ENCODE results near the gene KIF26B.
A peak's percentile ranks its signal among the peaks of the same experiment; 100 is the strongest.

KIF26B gene

DNA sequence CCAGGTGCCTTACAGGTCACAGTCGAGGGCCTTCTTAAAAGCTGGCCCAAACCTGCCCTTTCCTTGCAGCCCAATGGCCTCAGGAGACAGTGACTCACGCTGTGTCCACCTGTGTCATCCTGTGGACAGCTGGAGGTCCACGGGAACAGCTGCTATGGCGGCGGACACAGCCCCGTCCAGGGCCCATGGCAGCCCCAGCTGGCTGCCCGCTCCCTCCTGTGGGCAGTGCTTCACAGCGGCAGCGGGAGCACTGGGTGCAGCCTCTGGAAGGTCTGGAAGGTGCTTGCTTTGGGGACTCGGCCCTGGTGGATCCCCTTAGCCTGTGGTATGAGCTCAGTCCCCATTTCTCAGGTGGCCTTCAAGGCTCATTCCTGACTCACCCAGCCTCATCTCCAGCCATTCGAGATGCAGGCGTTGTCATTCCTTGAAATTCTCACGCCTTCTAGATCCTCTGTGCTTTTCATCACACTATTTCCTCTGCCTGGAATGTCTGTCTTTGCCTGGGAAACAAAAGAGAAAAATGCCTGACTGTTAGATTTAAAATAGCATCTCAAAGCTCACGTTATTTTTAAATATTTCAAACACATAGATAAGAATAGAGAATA lies 86.8 kb downstream of the KIF26B start:
- no peak for DNase-seq (ENCODE audit: low read depth)

DNA sequence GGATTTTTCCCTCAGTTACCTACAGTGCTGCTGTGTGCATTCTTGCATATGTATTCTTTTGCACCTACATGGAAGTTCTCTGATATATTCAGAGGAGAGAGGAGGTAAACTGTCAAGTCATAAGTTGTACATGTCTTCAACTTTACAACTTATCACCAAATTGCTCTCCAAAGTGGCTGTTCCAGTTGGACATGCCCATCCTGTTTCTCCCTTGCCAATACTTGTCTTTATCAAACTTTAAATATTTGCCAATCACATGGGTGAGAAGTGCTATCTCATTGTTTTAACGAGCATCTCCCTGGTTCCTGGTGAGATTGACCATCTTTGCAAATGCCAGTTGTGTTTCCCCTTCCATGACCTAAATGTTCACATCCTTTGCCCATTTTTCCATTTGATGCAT lies 88.2 kb downstream of the KIF26B start:
- no peak for DNase-seq (ENCODE audit: low read depth)

DNA sequence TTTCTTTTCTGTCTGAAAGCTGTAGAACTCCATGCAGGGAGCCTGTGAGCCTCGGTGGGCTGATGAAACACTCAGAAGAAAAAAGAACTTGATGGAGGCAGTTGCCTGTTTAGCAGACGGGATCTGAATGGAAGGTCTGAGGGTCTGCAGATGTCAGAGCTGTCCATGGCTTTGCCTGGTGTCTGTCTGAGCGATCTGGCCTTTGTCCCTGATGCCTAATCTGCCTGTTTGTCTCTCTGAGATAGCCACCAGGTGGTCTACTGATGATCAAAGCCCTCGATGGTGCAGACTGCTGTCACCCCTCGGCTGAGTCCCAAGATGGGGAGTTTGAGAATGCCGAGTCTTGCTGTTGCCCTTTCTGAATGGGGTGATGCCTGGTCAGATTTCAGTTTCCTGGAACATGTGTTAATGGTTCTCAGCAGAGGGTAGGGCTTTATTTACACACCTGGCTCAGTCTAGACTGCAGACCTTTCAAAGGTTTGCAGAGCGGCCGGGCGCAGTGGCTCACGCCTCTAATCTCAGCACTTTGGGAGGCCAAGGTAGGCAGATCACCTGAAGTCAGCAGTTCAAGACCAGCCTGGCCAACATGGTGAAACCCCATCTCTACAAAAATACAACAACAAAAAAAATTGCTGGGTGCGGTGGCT lies 90.4 kb downstream of the KIF26B start:
- no peak for DNase-seq (ENCODE audit: low read depth)

DNA sequence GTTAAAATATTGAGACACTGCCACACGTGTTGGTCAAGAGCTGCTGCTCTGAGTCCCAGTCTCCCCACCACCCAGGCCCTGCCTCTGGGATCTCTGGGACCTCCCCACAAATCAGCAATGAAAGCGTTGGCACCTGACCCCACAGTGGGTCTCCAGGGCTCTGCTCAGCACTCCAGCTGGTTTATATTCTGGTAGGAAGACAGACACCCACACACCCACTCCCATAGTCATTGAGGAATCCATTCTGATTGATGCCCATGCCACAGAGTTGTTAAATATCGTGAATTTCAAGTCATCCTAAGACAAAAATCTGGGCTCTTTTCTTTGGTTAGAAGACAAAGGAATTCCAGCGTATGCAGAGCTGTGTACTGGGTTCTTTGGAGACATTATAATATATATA lies 91.6 kb downstream of the KIF26B start:
- DNase-seq (ENCODE audit: low read depth), result no peak

DNA sequence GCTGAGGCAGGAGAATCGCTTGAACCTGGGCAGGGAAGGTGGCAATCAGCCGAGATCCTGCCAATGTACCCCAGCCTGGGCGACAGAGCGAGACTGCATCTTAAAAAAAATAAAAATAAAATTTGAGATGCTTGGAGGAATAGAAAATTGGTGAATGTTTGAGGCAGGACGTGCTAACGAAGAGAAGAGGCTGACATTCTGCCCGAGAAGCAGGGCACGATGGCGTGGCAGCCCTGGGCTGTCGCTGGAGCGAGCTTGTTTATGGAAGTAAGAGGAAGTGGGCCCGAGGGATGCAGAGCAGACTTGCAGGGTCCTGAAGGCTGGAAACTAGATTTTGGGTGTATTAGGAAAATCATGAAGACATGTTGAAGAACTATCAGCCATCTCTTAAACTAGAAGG lies 92.6 kb downstream of the KIF26B start:
- DNase-seq (ENCODE audit: low read depth), result no peak

DNA sequence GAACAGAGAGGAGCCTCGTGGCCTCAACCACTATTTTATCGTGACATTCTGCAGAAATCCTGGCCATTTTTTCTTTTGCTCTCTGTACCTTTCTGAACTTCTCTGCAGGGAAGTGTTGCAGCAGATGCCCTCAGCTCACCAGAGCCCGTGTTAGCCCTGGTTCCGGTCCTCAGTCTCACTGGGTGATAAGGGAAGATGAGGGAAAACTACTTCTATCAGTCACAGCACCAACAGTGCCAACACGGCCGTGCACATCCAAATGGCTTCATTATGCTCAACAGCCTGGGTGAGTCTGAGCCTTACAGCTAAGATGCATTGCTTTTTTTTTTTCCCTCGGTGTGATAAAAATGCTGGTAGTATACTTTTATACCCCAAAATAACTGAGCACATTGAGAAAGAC lies 93.0 kb downstream of the KIF26B start:
- no peak for DNase-seq (ENCODE audit: low read depth)

DNA sequence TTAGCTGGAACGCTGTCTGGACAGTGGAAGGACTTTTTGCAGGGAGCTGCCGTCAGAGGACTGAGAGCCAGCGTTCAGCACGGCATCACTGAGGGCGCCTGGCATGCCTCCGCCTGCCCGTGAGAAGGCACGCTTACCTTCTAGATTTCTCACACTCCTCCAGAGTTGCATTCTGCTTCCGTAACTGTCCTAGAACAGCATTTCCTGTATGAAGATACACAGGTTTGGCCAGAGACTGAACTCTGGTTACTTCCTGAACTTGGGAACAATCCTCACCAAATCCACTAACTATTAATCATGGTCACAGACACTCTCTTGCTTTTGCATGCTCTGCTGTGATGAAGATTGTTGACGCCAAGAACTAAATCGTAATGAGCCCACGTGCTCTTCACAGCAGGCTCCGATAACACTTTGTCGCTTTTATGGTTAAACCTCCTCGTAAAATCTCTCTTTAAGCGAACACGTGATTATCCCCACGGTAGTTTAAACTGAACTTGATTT lies 93.5 kb downstream of the KIF26B start:
- DNase-seq (ENCODE audit: low read depth), result no peak

DNA sequence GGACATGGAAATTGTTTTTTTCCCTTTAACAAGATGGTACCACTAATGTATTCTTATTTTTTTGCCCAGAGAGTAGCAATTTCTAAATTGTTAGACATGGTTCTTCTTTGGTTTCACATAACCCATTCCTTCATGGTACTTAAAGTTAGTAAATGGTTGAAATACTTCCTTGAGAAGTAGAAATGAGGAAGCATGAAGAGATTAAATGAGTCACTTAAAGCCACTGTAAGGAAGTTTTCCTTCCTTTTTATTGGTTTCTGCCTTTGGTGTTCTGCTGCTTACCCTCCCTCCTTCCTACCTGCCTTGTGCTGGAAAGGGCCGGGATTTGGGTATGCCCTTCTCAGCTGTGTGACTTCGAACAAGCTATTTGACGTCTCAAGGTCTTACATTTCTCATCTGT lies 101.0 kb downstream of the KIF26B start:
- no peak for DNase-seq (ENCODE audit: low read depth)

DNA sequence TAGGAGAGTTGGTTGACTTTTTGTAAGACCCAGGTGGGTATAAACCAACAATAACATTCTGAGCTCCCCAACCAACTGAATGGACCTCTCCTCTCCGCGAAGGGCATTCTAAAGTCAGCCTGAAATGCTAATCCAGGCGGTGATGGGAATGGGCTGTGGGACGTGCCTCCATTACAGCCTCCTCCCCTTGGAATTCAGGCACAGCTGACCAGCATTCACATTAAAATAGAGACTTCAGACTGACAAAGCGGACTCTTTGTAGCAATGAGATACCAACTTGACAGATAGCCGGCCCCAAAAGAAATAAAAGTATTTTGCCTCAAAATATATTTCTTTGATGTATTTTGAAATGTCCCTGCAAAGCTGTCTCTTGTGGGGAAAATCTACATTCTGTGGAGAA lies 101.7 kb downstream of the KIF26B start:
- no peak for DNase-seq (ENCODE audit: low read depth)

DNA sequence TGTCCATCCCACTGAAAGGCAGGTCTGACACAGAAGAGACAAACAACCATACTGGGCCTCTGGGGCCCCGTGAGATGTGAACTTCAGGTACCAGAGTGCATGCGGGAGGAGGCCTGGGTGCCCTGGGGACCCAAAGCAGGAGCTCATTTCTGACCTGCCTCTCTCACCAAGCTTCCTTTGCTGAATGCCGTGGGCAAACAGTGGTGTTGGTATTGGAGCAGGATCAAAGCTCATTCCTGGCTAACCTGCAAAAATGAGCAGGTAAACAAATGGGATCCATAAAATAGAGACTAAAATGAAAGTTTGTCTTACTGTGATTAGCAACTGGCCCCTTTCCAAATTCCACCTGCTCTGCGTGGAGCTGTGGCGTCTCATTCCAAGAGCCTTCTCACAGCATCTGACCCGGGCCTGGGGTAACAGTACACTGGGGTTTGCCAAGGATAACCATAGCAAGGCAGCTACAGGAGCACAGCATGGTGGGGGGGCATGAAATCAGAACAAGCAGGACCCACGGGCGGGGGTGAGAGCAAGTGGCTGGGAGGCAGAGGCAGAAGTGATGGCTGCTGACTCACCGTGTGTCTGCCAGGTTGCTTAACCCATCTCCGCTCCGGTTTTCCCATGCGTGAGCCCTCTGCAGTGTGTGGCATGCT lies 103.6 kb downstream of the KIF26B start:
- no peak for DNase-seq (ENCODE audit: low read depth)

DNA sequence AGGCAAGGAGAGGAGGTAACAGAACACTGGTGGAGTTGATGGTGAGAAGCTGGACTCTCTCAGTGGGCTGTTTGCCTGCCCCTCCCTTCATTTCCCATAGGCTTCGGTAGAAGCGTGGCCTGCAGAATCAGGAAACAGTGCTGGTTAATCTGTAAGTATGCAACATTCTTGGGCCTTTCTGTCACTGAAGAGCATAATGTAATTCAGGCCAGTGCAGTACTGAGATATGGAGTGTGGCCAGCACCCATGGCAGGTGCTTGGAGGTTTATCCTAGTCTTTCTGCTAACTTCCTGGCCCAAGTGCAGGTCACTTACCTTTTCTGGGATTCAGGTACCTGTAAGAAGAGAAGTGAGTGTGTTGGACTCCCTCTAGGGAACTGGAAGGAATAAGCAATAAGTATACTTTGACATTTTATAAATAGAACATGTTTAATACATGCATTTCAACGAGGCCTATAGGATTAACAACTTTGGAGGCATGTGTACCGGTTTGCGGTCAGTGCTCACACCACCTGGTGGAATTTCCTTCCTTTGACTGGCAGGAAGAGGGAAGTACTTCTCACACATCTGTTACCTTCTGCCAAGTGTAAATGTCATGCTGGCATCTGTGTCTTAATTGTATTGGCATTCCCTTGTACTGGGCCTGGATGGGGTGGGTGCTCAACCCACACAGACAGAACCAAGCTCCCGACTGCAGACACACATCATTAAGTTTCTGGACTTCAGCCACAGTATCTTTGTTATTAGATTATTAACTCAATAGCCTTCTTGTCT lies 105.5 kb downstream of the KIF26B start:
- no peak for DNase-seq (ENCODE audit: low read depth)

DNA sequence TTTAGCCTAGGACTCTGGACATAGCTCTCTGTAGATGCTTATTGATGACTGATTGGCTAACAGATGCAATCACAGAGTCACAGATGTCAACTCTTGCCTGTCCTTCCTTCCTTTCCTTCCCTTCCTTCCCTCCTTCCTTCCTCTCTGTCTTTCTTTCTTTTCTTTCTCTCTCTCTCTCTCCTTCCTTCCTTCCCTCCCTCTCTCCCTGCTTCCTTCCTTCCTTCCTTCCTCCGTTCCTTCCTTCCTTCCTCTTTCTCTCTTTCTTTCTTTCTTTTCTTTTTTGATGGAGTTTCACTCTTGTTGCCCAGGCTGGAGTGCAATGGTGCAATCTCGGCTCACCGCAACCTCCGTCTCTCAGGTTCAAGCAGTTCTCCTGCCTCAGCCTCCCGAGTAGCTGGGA lies 106.1 kb downstream of the KIF26B start:
- no peak for DNase-seq (ENCODE audit: low read depth)

DNA sequence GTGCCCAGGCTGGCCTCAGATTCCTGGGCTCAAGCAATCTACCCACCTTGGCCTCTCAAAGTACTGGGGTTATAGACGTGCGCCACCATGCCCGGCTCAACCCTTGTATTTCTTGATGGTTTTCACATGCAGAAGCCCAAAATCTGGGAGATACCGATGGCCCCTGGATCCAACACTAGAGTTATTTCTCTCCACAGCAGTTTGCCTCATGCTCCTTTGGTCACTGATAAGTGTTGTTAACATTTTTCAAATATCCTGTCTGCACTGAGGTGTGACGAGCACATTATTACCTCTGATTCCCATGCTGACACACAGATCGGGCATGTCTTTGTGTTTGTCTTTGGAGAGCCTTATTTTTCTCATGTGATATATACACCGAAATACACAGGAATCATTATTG lies 107.0 kb downstream of the KIF26B start:
- no peak for DNase-seq (ENCODE audit: low read depth)

DNA sequence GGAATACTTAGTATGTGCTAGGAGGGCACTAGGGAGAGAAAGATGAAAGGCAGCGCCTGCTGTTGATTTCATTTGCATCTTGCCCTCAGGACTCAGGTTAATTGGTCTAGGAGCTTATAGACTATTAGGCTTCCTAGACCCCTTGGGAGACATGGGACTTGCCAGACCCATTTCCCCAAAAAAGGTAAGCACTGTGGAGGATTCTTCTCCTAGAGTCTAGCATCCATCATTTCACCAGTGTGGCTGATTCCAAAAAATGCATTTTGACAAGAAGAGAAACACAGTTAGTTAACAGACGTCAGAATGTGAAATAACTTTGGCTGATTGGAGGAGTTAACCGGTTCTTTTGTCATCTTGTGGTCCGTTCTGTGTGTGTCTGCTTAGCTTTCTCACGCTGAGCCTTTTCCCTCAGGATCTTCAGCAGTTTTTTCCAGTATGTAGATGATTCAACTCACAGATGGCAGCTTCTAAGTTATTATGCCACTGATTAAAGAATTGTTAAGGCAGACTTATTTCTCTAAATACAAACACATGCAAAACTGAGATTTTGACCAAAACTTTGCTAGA lies 108.8 kb downstream of the KIF26B start:
- DNase-seq (ENCODE audit: low read depth), result peak; percentile 75

DNA sequence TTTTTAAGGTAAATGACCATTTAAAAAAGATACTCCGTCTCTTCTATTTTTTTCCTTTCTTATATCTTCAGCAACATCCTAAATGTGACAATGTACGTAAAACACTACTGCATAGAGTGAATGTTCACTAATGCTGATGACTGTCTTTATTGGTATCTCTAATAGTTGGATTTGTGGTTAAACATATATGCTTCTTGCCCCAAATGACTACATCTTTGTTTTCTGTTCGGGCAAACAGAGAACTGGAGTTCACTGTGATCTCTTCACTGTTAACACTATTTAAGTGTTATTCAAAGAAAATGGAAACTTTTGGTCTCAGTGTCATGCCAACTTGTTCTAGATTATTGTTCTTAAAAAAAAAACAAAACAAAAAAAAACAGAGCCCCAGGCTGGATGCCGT lies 109.4 kb downstream of the KIF26B start:
- no peak for DNase-seq (ENCODE audit: low read depth)

DNA sequence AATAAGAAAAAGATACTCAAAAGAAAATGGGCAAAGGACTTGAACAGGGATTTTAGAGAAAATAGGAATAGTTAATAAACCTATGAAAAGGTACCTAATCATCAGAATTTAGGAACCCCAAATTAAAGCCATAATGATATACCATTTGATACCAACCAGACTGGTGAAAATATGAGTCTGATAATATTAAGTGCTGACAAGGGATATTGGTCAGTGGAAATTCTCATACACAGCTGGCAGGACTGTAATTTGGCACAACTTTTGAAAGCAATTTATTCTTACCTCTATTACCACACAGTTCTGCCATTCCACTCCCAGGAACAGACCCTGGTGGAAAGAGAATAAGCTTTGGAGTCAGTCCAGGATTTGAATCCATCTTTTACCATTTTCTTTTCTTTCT lies 111.3 kb downstream of the KIF26B start:
- DNase-seq (ENCODE audit: low read depth), result no peak

DNA sequence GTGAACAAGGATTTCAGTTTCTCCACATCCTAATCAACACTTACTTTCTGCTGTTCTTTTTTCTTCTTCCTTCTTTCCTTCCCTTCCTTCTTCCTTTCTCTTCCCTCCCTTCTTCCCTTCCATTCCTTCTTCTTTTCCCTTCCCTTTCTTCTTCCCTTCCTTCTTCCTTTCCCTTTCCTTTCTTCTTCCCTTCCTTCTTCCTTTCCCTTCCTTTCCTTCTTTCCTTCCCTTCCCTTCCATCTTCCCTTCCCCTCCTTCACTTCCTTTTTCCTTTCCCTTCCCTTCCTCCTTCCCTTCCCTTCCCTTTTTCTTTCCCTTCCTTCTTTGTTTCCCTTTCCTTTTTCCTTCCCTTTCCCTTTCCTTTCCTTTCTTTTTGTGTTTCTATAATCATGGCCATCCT lies 115.3 kb downstream of the KIF26B start:
- no peak for DNase-seq (ENCODE audit: low read depth)

DNA sequence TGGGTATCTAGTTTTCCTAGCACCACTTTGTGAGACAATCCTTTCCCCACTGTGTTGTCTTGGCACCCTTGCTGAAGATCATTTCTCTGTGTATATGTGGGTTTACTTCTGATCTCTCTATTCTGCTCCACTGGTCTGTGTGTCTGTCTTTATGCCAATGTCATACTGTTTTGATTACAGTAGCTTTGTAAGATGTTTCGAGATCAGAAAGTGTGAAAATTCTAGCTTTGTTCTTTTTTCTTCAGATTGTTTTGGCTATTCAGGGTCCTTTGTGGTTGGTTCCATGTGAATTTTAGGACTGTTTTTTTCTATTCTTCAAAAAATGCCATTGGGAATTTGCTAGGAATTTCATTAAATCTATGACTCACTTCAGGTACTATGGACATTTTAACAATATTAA lies 116.2 kb downstream of the KIF26B start:
- no peak for DNase-seq (ENCODE audit: low read depth)

DNA sequence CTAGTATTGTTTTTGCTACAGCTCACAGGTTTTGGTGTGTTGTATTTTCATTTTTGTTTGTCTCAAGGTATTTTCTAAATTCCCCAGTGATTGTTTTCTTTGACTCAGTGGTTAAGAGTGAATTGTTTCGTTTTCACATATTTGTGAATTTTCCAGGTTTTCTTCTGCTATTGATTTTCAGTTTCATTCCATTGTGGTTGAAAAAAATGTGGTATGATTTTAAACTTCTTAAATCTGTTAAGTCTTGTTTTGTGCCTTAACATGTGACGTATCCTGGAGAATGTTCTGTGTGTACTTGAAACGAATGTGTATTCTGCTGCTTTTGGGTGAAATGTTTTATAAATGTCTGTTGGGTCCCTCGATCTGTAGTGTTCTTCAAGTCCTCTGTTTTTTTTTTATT lies 117.9 kb downstream of the KIF26B start:
- no peak for DNase-seq (ENCODE audit: low read depth)

DNA sequence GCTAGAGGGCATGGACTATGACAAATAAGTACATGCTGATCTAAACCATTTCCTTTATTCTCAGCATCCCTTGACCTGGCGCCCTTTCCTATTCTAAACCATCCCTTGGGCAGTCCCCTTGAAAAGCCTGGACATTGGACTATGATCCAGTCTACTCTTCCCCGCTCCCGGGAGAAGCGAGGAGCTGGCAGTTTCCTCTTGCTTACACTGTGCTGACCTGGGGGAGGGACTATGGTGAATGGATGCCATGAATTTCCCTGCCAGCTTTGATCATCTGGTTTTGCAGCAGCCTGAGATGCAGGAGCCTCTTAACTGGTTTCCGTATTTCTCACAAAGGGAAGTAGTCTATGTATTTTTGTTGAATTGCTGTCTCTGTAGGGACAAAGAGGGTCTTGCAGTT lies 121.7 kb downstream of the KIF26B start:
- no peak for DNase-seq (ENCODE audit: low read depth)

DNA sequence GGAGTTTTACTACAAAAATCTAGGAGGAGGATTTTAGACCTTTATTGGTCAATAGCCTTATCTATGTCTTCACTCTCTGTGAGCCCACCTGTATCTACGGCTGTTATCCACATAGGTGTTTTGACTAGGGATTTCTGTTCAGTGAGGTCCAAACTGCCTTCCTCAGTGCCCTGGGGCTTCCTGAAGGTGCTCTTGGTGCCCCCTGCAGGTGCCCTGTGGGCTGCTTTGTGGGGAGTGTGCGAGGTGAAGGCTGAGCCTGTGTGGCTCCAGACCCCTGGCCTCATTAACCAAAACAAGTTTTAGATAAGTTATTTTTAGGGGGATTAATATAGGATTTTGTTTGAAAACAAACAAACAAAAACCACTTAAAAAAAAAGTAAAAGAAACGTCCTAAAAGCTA lies 122.5 kb downstream of the KIF26B start:
- DNase-seq (ENCODE audit: low read depth), result no peak

DNA sequence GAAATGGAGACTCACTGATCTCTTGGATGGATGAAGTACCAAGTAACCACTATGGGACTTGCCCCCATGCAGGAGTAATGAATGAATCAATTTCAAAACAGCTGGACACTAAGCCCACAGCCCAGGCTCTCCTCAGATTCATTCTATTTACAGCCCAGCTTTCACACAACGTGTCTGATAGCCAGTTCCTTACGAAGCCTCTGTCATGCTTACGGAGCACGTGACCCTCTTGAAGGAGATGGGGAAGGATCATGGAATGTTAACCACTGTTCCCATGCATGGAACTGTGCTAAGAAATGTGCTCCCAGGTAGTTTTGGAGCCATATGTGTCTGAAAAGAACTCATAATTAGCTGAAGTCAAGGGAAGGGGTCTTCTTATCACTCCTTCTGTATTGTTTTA lies 124.1 kb downstream of the KIF26B start:
- DNase-seq (ENCODE audit: low read depth), result no peak

DNA sequence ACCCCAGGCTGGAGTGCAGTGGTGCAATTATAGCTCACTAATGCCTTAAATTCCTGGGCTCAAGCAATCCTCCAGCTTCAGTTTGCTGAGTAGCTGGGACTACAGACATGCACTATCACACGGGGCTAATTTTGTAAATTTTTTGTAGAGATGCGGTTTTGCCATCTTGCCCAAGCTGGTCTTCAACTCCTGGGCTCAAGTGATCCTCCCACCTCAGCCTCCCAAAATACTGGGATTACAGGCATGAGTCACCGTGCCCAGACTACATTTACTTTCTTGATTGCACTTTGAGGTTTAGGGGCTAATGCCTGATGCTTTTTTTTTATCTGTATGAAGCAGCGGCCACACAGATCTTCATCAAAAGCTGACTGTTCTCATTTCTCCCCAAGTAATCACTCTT lies 124.6 kb downstream of the KIF26B start:
- DNase-seq (ENCODE audit: low read depth), result no peak
